ENCODE measurements around the gene PIEZO2. TPM values are rescaled to one million over a fixed set of nuclear protein-coding genes. Genes with fewer than 3 reads are reported as not detected.

The PIEZO2 gene
- polyA plus RNA-seq, 1 donor from 2014 or later: 0.30 TPM

- Histone ChIP-seq H3K27ac (ENCODE audit: low read length) (no peak overlapping the region), H3K9me3 (ENCODE audit: low read length) (no peaks in the 10 kb centered on the region), H3K9ac (ENCODE audit: low read length) (no peak overlapping the region), H3F3A (ENCODE audit: insufficient read depth, low read length, poor library complexity, severe bottlenecking) (no peaks in the 10 kb centered on the region), H4K20me1 (ENCODE audit: insufficient read depth) (no peaks in the 10 kb centered on the region), H3K4me3 (ENCODE audit: low read length) (no peak overlapping the region), H3K9me2 (ENCODE audit: insufficient read depth, low read length) (no peaks in the 10 kb centered on the region), H3K4me2 (ENCODE audit: low read length) (no peak overlapping the region), H3K27me3 (ENCODE audit: insufficient read depth, low read depth, low read length) (no peaks in the 10 kb centered on the region), H2AFZ (ENCODE audit: low read depth, low read length) (no peak overlapping the region), H3K36me3 (ENCODE audit: insufficient read depth, low read length) (no peaks in the 10 kb centered on the region), H3K79me2 (replicated peaks; ENCODE audit: insufficient read depth, low read length) (no peaks in the 10 kb centered on the region)
- TF ChIP-seq SMC3 (conservative IDR thresholded peaks at IDR 0.05; ENCODE audit: poor library complexity) (no peak), RAD21 (conservative IDR thresholded peaks at IDR 0.05) (no peak), CTCF (IDR thresholded peaks at IDR 0.05; ENCODE audit: poor library complexity, severe bottlenecking) (no peak), TAF1 (IDR thresholded peaks at IDR 0.05; ENCODE audit: low read depth) (no peak), EP300 (conservative IDR thresholded peaks at IDR 0.05; ENCODE audit: poor library complexity, severe bottlenecking) (no peak), REST (IDR thresholded peaks at IDR 0.05; ENCODE audit: borderline replicate concordance) (no peak), EZH2 (IDR thresholded peaks at IDR 0.05; ENCODE audit: borderline replicate concordance, insufficient read depth, low read length, poor library complexity, severe bottlenecking) (no peak), POLR2AphosphoS5 (IDR thresholded peaks at IDR 0.05) (no peak), MXI1 (conservative IDR thresholded peaks at IDR 0.05; ENCODE audit: poor library complexity, severe bottlenecking) (no peak)
Observed at GRCh38 chr18:11078491-11078890, 70.9 kb downstream of the PIEZO2 start.

- H3K9me2 ChIP-seq (ENCODE audit: insufficient read depth, low read length): no peaks in the 10 kb centered on the region
Observed at GRCh38 chr18:11077548-11078187, 71.7 kb downstream of the PIEZO2 start.

More at GRCh38 chr18:11077548-11078187, 71.7 kb downstream of the PIEZO2 start:
- H3K4me2 ChIP-seq (ENCODE audit: low read length): no peak overlapping the region
- H3K9me3 ChIP-seq (ENCODE audit: low read length): no peaks in the 10 kb centered on the region
- H3K27ac ChIP-seq (ENCODE audit: low read length): no peak overlapping the region
- no peak overlapping the region for H3K4me3 ChIP-seq (ENCODE audit: low read length)
- no peaks in the 10 kb centered on the region for H4K20me1 ChIP-seq (ENCODE audit: insufficient read depth)
- no peaks in the 10 kb centered on the region for H3K36me3 ChIP-seq (ENCODE audit: insufficient read depth, low read length)
- H3K9ac ChIP-seq (ENCODE audit: low read length): no peak overlapping the region
- H3K79me2 ChIP-seq (replicated peaks; ENCODE audit: insufficient read depth, low read length): no peaks in the 10 kb centered on the region
- TF ChIP-seq EZH2 (IDR thresholded peaks at IDR 0.05; ENCODE audit: borderline replicate concordance, insufficient read depth, low read length, poor library complexity, severe bottlenecking): no peak
- no peak for TF ChIP-seq EP300 (conservative IDR thresholded peaks at IDR 0.05; ENCODE audit: poor library complexity, severe bottlenecking)
- no peak for TF ChIP-seq TAF1 (IDR thresholded peaks at IDR 0.05; ENCODE audit: low read depth)
- no peak for TF ChIP-seq POLR2AphosphoS5 (IDR thresholded peaks at IDR 0.05)
- TF ChIP-seq REST (IDR thresholded peaks at IDR 0.05; ENCODE audit: borderline replicate concordance): no peak
- no peak for TF ChIP-seq CTCF (IDR thresholded peaks at IDR 0.05; ENCODE audit: poor library complexity, severe bottlenecking)
- no peak for TF ChIP-seq RAD21 (conservative IDR thresholded peaks at IDR 0.05)
- TF ChIP-seq SMC3 (conservative IDR thresholded peaks at IDR 0.05; ENCODE audit: poor library complexity): no peak
- TF ChIP-seq MXI1 (conservative IDR thresholded peaks at IDR 0.05; ENCODE audit: poor library complexity, severe bottlenecking): no peak
- no peak overlapping the region for H2AFZ ChIP-seq (ENCODE audit: low read depth, low read length)
- H3K27me3 ChIP-seq (ENCODE audit: insufficient read depth, low read depth, low read length): no peaks in the 10 kb centered on the region
- no peaks in the 10 kb centered on the region for H3F3A ChIP-seq (ENCODE audit: insufficient read depth, low read length, poor library complexity, severe bottlenecking)
